HG03469 (cell line): ENCODE data around the gene SDF4.

Experiments used
- ATAC-seq: cut with Tn5 transposase; IDR thresholded peaks from one replicate; pipeline ENCODE4 v1.9.1; 2021; ENCODE audit warnings: mild to moderate bottlenecking, moderate library complexity, moderate number of reproducible peaks; ENCODE audit not compliant: unreplicated experiment

SDF4 gene

DNA sequence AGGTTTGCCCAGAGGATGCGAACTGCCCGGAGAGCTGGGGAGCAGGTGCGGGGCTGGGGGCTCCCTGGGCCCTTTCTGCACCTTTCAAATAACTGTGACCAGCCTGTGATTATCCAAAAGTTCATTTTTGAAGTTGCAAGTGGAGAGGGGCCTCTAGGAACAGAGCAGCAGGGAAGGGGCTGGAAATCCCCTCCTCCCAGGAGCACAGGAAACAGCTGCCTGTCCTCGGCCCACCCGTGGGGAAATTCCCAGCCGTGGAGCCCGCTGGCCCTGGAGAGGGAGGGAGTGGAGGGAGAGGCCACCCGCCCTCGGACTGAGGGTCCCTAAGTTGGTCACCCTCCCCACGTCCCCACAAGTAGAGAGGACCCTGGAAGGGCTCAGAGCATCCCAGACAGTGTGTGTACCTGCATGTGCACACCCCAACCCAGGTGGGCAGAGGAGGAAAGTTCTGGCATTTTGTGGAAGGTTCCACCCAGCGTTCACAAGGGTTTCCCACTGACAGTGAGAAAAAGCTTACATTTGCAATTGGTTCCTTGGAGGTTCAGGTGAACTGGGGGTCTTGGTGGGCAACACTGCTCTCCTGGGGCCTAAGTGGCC is 16.6 kb downstream of the SDF4 start:
- no peak for ATAC-seq

DNA sequence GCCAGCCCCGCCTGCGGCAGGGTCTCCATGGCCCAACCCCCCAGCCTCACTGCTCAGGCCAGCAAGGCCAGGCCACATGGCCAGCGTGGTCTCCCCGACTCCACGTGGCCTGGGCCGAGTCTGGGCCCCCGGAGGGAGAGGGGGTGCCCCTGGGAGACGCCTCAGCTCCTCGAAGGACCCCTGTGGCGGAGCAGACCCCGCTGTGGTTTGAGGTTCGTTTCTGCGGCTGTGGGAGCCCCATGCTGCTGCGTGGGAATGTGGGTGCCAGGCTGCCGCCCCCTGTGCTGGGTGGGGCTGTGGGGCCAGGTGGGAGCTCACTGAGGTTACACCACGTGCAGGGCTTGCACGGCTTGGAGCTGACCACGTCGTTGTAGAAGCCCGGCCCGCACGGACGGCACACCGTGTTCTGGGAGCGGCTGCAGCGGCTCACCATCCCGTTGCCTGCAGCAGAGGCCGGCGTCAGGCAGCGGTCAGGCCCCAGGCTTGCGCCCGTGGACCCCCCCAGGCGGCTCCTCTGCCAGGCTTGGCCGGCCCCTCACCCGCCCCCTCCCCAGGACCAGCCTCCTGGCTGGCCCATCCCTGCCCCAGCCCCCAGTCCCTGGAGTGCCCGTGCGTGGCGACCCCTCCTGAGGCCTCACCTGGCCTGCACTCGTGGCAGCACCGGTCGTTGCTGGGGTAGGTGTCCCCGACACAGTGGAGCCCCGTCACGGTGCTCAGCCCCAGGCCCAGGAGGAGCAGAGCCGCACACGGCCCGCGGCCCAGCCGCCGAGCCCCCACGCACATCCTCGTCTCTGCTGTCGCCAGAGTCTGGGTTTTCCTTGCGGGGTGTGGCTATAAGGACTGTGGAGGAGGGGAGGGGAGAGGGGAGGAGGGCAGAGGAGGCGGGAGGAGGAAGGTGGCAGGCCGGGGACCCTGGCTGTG is 18.2 kb downstream of the SDF4 start, which contains the start of gene TNFRSF4:
Gene TNFRSF4 (minus strand): TSS at position 809 of the 921 bp plus-strand sequence. CDS start 26 bp downstream, at position 783.
- no peak for ATAC-seq

DNA sequence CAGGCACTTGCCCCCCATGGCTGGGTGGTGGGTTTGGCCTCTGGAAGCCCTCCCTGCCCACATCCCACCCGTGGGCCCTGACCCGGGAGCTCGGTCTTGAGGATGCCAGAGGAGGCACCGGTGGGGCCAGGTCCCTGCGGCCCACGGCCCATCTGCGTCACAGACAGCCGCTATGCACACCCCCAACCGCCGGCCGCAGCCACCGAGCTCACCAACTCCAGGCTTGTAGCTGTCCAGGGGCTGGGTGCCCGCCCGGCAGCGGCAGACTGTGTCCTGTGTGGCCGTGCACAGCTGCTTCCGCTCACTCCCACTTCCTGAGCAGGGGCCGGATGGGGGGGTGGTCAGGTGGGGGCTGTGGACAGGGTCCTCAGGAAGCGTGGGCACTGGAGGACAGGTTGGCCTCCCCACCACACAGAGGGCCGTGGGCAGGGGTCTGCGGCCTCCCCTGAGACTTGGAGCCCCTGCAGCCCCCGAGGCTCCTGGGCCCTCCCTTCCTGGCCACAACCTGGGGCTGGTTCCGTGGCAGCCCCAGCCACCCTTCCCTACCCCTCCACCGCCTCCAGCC is 18.9 kb downstream of the SDF4 start:
- ATAC-seq: no peak

DNA sequence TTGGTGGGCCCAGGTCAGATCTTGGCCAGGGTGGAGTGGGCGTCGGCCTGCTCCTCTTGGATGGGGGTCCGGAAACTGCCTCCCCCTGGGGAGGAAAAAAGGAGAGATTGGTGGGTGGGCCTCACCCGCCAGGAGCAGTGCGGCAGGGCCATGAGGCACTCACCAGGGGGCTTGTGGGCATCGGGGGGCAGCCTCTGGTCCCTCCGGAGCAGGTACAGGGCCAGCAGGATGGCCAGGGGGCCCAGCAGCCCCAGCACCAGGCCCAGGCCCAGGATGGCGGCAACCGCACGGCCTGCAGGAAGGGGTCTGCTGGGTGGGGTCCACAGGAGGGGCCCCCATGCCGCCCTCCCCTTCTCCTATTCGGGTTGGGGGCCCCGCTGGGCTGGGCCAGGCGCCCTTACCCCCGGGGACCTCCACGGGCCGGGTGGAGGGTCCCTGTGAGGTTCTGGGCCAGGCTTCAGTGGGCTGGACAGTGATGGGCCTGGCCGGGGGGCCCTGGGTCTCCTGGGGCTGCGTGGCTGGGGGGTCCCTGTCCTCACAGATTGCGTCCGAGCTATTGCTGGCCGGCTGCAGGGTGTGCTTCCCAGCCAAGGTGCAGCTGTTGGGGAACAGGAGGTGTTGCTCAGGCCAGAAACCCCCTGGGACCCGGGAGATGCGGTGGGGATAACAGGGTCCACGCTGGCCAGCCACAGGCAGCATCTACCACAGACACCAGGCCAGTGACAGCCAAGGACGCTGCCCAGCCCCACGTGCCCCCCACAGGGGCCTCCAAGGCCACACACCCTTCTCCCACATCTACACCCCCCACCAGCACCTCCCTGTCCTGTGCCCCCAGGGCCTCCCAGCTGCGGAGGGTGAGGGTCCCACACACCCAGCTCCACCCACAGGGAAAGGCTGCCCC is 20.0 kb downstream of the SDF4 start:
- no peak for ATAC-seq

DNA sequence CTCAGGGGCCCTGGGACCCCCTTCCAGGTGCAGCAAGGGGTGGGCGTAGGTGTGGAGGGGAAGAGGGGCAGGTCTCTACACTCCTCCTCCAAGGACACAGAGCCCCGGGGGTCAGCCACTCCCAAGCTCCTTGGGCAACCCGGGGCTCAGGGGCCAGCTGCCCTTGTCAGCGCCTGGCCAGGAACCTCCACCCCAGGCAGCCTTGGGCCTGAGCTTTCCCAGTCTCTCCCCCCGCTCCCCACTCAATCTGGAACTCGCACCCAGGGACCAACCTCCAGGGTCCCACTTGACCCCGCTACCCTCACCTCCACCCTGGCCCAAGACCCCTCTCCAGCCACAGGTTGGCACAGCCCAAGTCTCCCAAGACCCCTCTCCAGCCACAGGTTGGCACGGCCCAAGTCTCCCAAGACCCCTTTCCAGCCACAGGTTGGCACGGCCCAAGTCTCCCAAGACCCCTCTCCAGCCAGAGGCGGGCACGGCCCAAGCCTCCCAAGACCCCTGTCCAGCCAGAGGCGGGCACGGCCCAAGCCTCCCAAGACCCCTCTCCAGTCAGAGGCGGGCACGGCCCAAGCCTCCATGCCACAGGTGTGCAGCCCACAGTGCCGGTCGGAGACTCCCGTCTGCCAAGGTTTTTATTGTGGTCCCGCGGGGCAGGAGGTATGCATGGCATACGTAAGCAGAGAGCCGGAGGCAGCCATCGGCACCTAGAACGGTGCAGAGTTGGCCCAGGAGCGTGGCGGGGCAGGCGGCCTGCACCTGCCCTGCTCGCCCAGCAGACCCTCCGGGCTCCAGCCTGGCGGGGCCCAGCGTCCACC is 20.9 kb downstream of the SDF4 start:
- no peak for ATAC-seq

DNA sequence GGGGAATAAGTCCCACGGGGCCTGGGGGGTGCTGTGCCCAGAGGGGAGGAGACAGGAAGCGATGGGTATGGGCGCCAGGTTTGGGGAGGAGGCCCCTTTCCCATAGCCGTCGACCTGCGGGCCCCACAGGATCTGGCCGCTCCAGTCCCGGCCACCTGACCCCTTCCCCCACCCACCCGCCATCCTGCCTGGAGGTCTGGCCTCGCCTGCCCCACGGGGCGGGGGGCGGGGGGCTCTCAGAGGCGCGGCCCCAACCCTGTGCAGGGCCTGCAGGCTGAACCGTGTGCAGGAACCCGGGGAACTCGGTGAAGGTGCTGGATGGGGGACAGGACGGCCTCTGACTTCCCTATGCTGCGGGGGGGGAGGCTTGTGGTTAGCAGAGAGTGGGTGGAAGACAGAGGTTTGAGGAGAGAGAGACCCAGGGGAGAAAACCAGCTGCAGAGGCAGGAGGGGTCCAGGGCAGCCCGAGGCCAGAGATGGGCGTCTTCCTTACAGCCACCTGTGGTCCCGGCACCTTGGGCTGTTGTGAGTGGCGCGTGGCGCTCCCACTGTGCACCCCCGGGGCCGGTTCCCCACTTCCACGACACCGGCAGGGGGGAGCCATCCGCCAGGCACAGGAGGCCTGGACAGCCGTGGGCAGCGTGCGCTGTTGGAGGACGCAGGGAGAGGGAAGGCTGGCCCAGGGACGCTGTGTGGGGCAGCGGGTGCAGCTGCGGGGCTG is 22.9 kb downstream of the SDF4 start:
- no peak for ATAC-seq

DNA sequence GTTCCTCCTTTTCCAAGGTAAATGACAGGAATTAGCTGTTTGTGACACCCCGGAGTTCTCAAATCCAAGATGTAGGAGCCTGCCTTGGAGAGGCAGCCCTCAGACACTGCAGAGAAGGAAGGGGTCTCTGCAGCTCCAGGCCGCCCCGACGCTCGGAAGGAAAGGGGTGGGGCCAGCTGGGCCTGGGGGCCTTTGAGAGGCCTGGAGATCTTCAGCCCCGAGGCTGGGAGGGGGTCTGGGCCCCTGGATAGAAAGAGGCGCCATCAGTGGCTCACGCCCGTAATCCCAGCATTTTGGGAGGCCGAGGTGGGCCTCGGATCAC is 24.3 kb downstream of the SDF4 start:
- ATAC-seq: no peak

DNA sequence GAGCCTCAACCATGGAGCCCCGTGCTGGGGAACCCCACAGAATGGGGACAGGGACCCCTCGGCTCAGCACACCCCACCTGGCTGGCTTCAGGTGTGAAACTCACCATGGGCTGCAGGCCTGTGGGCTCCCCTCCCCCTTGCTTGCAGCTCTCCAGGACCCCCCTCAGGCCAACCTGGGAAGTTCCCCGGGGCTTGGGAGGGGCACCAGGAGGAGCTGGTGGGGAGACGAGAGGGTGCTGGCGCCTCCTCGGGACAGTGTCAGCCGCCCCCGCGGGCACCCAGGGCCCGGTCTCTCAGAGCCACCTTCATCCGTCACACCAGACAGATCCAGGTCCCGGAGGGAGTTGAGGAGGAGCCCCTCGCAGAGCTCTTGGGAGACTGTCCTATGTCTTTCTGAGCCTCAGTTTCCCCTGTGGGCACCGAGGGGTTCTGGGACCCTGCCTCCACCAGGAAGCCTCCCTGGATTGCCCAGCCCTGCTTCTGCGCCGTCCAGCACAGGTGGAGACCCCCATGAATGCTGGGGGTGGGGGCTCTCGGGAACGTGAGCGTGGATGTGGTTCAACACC is 24.8 kb downstream of the SDF4 start:
- ATAC-seq: no peak

DNA sequence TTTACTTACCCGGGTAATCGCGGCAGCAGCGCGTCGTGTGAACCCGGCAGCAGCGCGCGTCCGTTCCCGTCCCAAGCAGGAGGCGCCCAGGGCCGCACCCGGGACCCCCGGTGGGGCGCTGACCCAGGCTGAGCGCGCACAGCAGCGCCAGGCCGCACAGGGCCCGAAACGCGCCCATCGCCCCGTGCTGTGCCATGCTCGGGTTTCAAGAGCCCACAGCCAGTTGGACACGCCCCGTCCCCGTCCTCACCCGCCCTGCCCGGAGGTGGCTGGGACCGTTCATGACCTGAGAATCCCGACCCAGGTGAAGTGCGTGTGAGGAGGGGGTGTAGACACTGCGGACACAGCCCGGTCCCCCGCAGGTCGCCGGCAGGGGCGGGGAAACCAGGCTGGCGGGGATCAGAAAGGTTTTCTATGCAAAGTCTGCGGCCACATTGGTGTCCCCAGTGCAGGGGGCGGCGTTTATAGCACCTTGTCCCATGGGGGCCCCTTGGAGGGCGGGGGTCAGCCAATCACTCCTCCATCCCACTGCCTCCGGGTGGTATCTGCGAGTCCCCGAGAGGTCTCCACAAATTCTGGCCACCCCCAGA is 25.3 kb downstream of the SDF4 start, which contains the start of gene TNFRSF18:
Gene TNFRSF18 (minus strand): TSS at position 217 of the 590 bp plus-strand sequence. CDS start 21 bp downstream, at position 196.
- ATAC-seq: no peak

DNA sequence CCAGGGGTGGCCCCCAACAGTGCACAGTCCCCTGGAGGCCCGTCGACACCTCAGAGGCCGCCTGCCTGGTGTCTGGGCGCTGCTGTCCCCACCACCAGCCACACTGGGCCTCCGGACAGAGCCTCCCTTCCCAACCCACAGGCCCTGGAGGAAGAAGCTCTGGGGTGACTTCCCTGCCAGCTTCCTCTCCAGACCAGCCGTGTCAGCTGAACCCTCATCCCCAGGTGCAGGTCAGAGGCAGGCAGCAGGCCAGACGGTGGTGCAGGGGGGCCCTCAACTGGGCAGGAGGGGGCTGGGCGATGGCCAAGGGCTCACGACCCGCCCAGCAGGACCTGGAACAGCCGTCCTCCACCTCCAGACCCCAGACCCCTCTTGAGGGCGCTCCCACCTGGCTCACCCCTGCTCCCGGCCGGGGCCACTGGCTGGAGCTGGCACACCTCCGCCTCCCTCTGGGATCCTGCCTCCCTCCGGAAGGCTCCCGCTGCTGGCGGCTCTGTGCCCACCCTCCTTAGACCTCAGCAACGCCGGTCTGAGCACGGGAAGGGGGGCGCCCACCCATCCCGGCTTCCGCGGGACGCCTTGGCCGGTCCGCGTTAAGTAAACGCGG is 25.9 kb downstream of the SDF4 start:
- ATAC-seq: no peak

DNA sequence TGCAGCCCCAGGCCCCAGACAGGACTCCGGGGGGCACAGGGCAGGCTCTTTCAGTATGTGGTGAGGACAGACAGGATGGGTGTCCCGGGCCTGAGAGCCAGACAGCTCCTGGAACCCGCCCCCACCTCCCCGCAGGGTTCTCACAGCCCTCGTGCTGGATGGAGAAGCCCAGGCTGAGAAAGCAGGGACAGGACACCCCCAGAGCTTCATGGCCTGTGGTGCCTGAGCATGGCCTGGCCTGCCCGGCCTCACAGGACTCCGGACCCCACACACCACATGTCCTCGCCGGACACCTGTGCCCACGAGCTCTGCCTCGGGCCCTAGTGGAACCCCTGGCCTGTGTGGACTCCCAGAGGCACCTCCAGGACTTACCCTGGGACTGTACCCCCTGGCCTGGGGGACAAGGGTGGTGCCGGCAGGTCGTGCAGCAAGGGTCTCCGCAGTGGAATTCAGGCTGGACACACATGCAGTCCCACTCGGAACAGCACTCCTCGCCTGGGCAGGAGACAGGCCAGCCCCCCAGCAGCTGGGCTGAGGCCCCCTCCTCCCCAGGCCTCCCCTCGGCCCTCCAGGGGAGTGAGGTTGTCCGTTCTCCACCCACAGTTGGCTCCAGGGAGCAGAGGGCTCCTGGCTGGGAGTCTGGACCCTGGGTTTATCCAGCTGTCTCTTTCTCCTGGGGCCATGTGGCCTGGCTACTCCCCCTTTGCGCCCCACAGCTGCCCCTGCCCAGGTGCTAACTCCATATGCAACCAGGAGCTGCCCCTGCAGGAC is 26.6 kb downstream of the SDF4 start:
- no peak for ATAC-seq

DNA sequence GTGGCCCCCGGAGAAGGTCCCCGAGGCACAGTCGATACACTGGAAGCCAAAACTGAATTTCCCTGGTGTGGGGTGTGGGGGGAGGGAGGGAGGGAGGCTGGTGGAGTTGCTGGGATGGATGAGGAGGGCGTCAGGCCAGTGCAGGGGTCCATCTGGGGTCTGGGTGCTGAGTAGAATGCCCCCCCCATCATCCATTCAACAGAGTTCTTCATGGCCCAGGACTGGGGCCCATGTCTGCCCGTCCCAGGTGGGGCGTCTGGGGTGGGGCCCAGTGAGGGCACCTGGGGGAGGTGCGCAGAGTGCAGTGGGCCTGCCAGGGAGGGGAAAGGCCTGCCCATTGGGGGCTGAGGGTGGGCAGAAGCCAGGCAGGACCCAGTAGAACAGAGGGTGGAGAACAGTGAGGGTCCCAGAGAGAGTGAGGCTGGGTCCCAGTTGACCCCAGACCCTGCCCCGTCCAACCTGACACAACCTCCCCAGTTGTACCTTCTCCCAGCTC is 27.3 kb downstream of the SDF4 start:
- no peak for ATAC-seq

DNA sequence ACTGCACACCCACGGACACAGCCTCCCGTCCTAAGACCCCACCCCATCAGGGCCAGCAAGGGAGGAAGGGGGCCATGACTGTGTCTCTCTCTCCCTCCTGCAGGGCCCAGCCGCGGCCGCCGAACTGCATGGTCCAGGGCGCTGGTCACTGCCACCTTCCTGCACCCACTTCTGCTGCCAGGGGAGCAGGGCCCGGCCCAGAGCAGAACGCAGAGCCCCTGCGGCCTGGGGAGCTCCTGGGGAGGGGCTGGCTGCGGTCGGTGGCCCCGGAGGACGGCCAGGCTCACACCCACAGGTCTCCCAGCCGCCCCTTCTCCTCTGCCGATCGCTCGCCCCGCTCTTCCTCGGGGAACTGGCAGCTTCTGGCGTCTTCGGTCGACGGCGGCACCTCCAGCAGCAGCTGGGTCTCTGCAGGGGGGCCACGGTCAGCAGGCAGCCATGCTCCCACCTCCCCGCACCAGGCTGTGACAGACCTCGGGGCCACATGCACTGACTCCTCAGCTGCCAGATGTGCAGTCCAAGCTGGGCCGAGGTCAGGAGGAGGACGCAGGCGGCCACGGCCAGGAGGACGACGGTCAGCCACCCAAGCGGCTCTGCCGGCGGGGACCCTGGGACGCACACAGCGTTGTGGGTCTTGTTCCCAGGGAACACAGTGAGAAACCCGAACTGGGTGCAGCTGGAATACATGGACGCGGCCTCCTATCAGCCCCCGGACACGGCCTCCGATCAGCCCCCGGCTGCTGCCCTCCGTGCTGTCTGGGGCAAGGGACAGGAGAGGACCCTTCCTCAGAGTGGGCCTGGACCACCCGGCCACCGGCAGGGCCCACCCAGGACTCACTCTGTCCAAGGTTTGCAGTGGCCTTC is 28.0 kb downstream of the SDF4 start:
- no peak for ATAC-seq

DNA sequence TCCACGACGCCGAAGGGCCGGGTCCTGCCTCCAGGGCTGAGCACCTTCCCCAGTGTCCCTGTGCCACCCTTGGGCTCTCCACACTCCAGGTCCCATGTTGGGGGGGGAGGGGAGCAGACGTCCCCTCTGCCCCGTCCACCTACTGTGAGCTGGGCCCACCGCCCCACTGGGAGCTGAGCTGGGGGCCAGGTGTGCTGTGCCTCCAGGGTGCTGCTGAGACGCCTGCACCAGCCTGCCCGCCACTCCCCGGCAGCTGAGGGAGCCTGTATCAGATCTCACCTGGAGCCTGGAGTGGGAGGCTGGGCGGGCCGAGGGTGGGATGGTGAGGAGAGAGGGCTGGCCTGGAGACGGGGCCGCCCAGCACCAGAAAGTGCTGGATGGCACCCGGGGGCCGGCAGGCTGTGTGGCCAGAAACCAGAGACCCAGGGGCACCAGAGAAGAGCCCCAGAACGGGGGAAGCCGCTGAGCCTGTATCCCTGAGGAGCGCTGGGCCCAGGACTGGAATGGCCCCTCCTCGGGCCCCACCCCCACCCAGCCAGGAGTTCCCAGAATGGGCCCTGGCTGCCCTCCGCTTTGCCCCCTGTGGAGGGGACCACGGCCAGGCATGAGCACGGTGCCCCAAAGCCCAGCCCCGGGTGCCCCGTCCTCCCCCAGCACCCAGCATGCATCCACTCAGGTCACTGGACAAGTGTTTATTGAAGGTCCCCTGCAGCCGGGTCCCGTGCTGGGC is 28.8 kb downstream of the SDF4 start:
- ATAC-seq: no peak

DNA sequence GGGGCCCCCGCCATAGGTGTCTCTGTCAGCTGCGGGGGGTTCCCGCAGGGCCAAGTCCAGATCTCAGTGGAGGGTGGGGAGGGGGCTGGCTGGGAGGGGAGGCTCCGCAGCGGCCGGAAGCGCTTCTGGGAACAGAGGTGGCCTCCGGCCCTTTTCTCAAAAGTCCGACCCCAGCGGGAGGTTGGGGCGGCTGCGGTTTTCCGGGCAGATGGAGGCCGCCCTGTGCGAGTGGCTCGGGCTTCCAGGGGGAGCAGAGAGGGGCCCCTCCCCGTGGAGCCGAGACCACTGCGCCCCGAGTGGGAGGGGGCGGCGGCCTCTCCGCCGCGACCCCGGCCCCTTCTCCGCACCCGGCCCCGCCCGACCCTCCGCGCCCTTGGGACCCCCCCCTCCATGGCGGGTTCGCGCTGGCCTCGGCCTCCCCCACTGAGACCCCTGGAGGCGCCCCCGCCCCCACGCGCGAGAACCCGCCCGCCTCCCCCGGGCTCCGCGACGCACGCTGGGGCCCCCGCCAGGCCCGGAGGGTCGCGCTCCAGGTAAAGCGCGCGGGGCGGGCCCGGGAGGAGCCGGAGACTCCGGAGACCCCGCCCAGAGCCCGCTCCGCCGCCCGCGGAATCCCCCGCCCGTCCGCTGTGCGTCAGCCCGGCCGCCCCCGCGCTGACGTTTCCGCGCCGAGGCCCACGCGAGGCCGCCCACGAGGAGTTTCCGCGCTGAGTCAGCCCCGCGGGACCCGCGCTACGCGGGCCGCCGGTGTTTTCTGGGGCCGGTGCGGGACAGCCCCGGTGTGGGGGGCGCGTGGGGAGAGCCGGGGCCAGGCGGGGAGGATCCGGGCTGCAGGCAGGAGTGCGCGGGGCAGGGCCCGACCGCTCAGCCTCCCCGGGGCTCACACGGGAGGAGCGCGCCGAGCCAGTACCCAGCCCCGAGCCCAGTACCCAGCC is 30.7 kb downstream of the SDF4 start:
- no peak for ATAC-seq
